Erythroblast (primary cell): Measurements from ENCODE around the gene HSH2D.
"Not testable (repeated sequence)": the region's sequence is repeated elsewhere in the genome, so short reads cannot be mapped to it uniquely, and the experiment has no call there.

Experiments used
- DNase-seq, 2 experiments: peaks; one replicate each; lab custom pipeline; 2025; lab: John Stamatoyannopoulos, UW
- GATA1 ChIP-seq: IDR thresholded peaks from 2 replicates; pipeline ENCODE4 v1.6.1; 2011; ENCODE audit warnings: low read depth, mild to moderate bottlenecking, control low read depth, low read length, moderate library complexity
- POLR2A ChIP-seq: IDR thresholded peaks from 2 replicates; pipeline ENCODE4 v1.6.1; 2011; ENCODE audit warnings: mild to moderate bottlenecking, low read length

Gene HSH2D

GRCh38 chr19:16143399-16144215, at the start of gene HSH2D:
Gene HSH2D (plus strand): TSS chr19:16143685. CDS start chr19:16148751, 5,066 bp downstream.
- TF ChIP-seq POLR2A (no peak), GATA1 (no peak)

GRCh38 chr19:16094360-16095070, 49.0 kb upstream of the HSH2D start:
- no peak for DNase-seq

More at GRCh38 chr19:16143399-16144215, at the start of gene HSH2D:
- no peak for DNase-seq

GRCh38 chr19:16095071-16095571, 48.4 kb upstream of the HSH2D start:
- no peak for TF ChIP-seq POLR2A
- no peak for TF ChIP-seq GATA1
- no peak for DNase-seq

More at GRCh38 chr19:16094360-16095070, 49.0 kb upstream of the HSH2D start:
- TF ChIP-seq POLR2A = no peak
- no peak for TF ChIP-seq GATA1

- no peak for DNase-seq
- TF ChIP-seq GATA1 = no peak
- no peak for TF ChIP-seq POLR2A
These were observed 47.1 kb upstream of the HSH2D start for GRCh38 chr19:16096280-16096855.

- TF ChIP-seq POLR2A (no peak), GATA1 (no peak)
- DNase-seq = no peak
These were observed 45.1 kb upstream of the HSH2D start for GRCh38 chr19:16098416-16098768.

GRCh38 chr19:16098821-16099220, 44.7 kb upstream of the HSH2D start:
- TF ChIP-seq POLR2A = no peak
- no peak for TF ChIP-seq GATA1
- DNase-seq = no peak

- not testable (repeated sequence) for DNase-seq
These were observed 44.0 kb upstream of the HSH2D start for GRCh38 chr19:16099314-16099965.

- DNase-seq = no peak
- TF ChIP-seq GATA1 (no peak), POLR2A (no peak)
These were observed 43.0 kb upstream of the HSH2D start for GRCh38 chr19:16100524-16100923.

- TF ChIP-seq POLR2A (no peak), GATA1 (no peak)
- no peak for DNase-seq
These were observed 38.8 kb upstream of the HSH2D start for GRCh38 chr19:16104722-16105121.

- TF ChIP-seq POLR2A (no peak), GATA1 (no peak)
- no peak for DNase-seq
These were observed 37.4 kb upstream of the HSH2D start for GRCh38 chr19:16106121-16106520.

GRCh38 chr19:16111160-16111908, 32.2 kb upstream of the HSH2D start, which contains the start of gene RAB8A:
Gene RAB8A (plus strand): TSS chr19:16111889. CDS start chr19:16111902, 13 bp downstream.
- peak; percentile 99 to 100 for DNase-seq
- TF ChIP-seq GATA1 (no peak), POLR2A (peak; percentile 70)

GRCh38 chr19:16111909-16112752, 31.4 kb upstream of the HSH2D start:
- TF ChIP-seq GATA1 = no peak
- no peak for TF ChIP-seq POLR2A
- DNase-seq = peak; percentile 41 to 60
